ENCODE measurements around the gene CDKN2AIPNL.

CDKN2AIPNL gene

DNA sequence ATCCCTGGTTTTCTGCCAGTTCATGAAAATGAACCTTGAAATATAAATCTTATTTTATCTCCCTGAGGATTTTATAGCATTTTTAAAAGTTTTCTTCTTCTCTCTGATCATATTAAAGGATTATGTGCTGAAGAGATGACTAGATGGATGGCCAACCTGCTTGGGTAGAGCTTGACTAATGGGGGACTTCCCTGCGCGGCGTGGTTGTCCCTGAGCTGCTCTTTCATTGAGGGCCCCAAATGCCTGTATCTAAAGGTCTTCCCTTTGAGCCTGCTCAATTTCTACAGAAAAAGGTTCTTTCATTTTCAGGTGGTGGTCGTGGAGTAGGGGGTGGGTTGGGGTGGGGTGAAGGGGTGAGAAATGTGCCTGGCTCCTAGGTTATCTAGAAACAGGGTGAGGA is 20.5 kb upstream of the CDKN2AIPNL start:
- DNase-seq: no peak
- Histone ChIP-seq H3K4me3 (ENCODE audit: low read depth, low read length) (no peak overlapping the region), H3K36me3 (no peaks in the 10 kb centered on the region), H3K27me3 (ENCODE audit: insufficient read depth, low read depth, severe bottlenecking) (no peaks in the 10 kb centered on the region), H3K27ac (no peak overlapping the region), H3K9me3 (ENCODE audit: severe bottlenecking) (no peaks in the 10 kb centered on the region)
- TF ChIP-seq, protein P1, sequence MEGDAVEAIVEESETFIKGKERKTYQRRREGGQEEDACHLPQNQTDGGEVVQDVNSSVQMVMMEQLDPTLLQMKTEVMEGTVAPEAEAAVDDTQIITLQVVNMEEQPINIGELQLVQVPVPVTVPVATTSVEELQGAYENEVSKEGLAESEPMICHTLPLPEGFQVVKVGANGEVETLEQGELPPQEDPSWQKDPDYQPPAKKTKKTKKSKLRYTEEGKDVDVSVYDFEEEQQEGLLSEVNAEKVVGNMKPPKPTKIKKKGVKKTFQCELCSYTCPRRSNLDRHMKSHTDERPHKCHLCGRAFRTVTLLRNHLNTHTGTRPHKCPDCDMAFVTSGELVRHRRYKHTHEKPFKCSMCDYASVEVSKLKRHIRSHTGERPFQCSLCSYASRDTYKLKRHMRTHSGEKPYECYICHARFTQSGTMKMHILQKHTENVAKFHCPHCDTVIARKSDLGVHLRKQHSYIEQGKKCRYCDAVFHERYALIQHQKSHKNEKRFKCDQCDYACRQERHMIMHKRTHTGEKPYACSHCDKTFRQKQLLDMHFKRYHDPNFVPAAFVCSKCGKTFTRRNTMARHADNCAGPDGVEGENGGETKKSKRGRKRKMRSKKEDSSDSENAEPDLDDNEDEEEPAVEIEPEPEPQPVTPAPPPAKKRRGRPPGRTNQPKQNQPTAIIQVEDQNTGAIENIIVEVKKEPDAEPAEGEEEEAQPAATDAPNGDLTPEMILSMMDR (IDR thresholded peaks at IDR 0.05; ENCODE audit: low read depth, low read length): no peak

GRCh38 chr5:134430001-134430569 is 18.4 kb upstream of the CDKN2AIPNL start:
- no peaks in the 10 kb centered on the region for H3K27me3 ChIP-seq (ENCODE audit: insufficient read depth, low read depth, severe bottlenecking)
- no peaks in the 10 kb centered on the region for H3K36me3 ChIP-seq
- TF ChIP-seq, protein P1 (IDR thresholded peaks at IDR 0.05; ENCODE audit: low read depth, low read length): no peak
- H3K4me3 ChIP-seq (ENCODE audit: low read depth, low read length): no peak overlapping the region
- no peaks in the 10 kb centered on the region for H3K9me3 ChIP-seq (ENCODE audit: severe bottlenecking)
- peak overlapping the region; percentile 78 for H3K27ac ChIP-seq
- DNase-seq: peak; percentile 95

DNA sequence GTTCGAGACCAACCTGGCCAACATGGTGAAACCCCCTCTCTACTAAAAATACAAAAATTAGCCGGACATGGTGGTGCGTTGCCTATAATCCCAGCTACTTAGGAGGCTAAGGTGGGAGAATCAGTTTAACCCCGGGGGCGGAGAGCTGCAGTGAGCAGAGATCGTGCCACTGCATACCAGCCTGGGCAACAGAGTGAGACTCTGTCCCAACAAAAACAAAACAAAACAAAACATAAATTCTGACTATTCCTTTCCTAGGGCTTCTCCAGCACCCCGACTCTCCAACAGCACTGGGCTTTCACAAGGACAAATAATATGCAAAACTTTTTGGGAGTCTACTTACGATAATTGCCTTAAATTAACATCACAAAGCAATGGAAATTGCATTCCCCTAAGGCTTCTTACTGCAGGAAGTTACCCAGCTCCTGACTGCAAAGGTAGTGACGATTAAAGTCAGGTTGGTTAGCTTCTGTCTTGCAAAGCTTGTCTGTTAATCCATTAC is 15.9 kb upstream of the CDKN2AIPNL start:
- Histone ChIP-seq H3K9me3 (ENCODE audit: severe bottlenecking) (no peaks in the 10 kb centered on the region), H3K36me3 (no peaks in the 10 kb centered on the region), H3K27ac (peak overlapping the region; percentile 78), H3K27me3 (ENCODE audit: insufficient read depth, low read depth, severe bottlenecking) (no peaks in the 10 kb centered on the region), H3K4me3 (ENCODE audit: low read depth, low read length) (no peak overlapping the region)
- DNase-seq: no peak
- TF ChIP-seq, protein P1 (IDR thresholded peaks at IDR 0.05; ENCODE audit: low read depth, low read length): no peak

- TF ChIP-seq, protein P1 (IDR thresholded peaks at IDR 0.05; ENCODE audit: low read depth, low read length): no peak
- no peaks in the 10 kb centered on the region for H3K9me3 ChIP-seq (ENCODE audit: severe bottlenecking)
- no peaks in the 10 kb centered on the region for H3K36me3 ChIP-seq
- no peak overlapping the region for H3K4me3 ChIP-seq (ENCODE audit: low read depth, low read length)
- peak; percentile 30 for DNase-seq
- no peaks in the 10 kb centered on the region for H3K27me3 ChIP-seq (ENCODE audit: insufficient read depth, low read depth, severe bottlenecking)
- H3K27ac ChIP-seq: no peak overlapping the region
Measured at GRCh38 chr5:134426361-134426760, 14.7 kb upstream of the CDKN2AIPNL start.

GRCh38 chr5:134423376-134423775 is 11.7 kb upstream of the CDKN2AIPNL start:
- H3K9me3 ChIP-seq (ENCODE audit: severe bottlenecking): peaks cover 4% of the 10 kb centered on the region
- H3K27me3 ChIP-seq (ENCODE audit: insufficient read depth, low read depth, severe bottlenecking): no peaks in the 10 kb centered on the region
- H3K27ac ChIP-seq: no peak overlapping the region
- DNase-seq: no peak
- no peaks in the 10 kb centered on the region for H3K36me3 ChIP-seq
- H3K4me3 ChIP-seq (ENCODE audit: low read depth, low read length): no peak overlapping the region
- TF ChIP-seq, protein P1 (IDR thresholded peaks at IDR 0.05; ENCODE audit: low read depth, low read length): no peak

Data from WERI-Rb-1 (cell line).